ENCODE data around the gene CAPRIN1. TPM values are rescaled to one million over a fixed set of nuclear protein-coding genes. Genes with fewer than 3 reads are reported as not detected.

CAPRIN1 gene, protein sequence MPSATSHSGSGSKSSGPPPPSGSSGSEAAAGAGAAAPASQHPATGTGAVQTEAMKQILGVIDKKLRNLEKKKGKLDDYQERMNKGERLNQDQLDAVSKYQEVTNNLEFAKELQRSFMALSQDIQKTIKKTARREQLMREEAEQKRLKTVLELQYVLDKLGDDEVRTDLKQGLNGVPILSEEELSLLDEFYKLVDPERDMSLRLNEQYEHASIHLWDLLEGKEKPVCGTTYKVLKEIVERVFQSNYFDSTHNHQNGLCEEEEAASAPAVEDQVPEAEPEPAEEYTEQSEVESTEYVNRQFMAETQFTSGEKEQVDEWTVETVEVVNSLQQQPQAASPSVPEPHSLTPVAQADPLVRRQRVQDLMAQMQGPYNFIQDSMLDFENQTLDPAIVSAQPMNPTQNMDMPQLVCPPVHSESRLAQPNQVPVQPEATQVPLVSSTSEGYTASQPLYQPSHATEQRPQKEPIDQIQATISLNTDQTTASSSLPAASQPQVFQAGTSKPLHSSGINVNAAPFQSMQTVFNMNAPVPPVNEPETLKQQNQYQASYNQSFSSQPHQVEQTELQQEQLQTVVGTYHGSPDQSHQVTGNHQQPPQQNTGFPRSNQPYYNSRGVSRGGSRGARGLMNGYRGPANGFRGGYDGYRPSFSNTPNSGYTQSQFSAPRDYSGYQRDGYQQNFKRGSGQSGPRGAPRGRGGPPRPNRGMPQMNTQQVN
- 191 and 213 TPM in 2 replicates for total RNA-seq

DNA sequence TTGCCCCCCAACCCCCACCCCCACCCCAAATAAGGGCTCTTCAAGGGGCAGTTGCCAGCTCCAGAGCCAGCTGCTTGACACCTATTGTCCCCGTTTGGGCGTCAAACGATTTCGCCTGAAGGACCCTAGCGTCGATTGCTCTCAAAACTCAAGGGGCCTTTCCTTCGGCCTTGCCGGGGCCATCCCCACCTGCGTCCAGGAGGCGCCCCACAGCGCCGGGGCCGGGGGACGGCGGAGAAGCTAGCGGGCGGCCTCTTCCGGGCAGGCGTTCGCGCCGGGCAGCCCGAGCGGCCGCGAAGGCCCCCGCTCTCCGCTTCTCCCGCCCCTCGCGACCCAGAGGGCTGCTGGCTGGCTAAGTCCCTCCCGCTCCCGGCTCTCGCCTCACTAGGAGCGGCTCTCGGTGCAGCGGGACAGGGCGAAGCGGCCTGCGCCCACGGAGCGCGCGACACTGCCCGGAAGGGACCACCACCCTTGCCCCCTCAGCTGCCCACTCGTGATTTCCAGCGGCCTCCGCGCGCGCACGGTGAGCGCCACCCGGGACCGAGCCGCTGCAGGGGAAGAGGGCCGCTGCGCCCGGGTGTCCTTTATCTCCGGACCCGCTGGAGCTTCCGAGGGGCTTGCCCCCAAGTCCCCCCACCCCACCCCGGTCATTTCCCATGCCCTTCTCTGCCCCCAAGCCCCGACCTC, at the start of gene CAPRIN1:
Gene CAPRIN1 (plus strand): TSS at position 383 of the 687 bp plus-strand sequence. CDS start 690 bp downstream, outside the sequence.
- no peaks in the 10 kb centered on the region for H3K27me3 ChIP-seq (ENCODE audit: control insufficient read depth, insufficient read depth, low read length)
- peak within 1 kb of the TSS; percentile 87 for H3K4me3 ChIP-seq (ENCODE audit: low read depth, low read length)
- H3K36me3 ChIP-seq (ENCODE audit: control insufficient read depth, insufficient read depth, low read length): no peaks in the 10 kb centered on the region
- TF ChIP-seq, protein P1, sequence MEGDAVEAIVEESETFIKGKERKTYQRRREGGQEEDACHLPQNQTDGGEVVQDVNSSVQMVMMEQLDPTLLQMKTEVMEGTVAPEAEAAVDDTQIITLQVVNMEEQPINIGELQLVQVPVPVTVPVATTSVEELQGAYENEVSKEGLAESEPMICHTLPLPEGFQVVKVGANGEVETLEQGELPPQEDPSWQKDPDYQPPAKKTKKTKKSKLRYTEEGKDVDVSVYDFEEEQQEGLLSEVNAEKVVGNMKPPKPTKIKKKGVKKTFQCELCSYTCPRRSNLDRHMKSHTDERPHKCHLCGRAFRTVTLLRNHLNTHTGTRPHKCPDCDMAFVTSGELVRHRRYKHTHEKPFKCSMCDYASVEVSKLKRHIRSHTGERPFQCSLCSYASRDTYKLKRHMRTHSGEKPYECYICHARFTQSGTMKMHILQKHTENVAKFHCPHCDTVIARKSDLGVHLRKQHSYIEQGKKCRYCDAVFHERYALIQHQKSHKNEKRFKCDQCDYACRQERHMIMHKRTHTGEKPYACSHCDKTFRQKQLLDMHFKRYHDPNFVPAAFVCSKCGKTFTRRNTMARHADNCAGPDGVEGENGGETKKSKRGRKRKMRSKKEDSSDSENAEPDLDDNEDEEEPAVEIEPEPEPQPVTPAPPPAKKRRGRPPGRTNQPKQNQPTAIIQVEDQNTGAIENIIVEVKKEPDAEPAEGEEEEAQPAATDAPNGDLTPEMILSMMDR (IDR thresholded peaks at IDR 0.05; ENCODE audit: insufficient read depth, low read length, poor library complexity, severe bottlenecking): no peak
- peak; percentile 61 for DNase-seq (ENCODE audit: low read depth)

DNA sequence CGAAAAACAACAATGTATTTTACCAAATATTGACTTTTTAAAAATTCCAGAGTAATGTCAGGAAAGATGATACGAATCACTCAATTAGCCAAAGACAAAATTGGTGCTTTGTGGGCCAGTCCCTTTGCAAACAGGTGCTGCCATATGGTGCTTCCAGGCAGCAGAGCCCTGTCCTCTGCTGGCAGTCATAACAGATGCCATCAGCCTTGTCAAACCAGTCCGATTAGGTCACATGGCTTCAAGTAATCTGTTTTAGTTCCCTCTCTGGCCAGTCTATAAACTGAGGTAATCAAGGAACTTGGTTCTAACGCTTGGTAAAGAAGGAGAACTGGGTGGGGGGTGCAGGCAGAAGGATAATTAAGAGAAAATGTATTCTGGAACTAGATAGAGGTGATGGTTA, 49.1 kb upstream of the CAPRIN1 start:
- TF ChIP-seq, protein P1 (IDR thresholded peaks at IDR 0.05; ENCODE audit: insufficient read depth, low read length, poor library complexity, severe bottlenecking): no peak
- Histone ChIP-seq H3K27me3 (ENCODE audit: control insufficient read depth, insufficient read depth, low read length) (no peaks in the 10 kb centered on the region), H3K4me3 (ENCODE audit: low read depth, low read length) (no peak overlapping the region), H3K36me3 (ENCODE audit: control insufficient read depth, insufficient read depth, low read length) (no peaks in the 10 kb centered on the region)
- DNase-seq (ENCODE audit: low read depth): no peak

GRCh38 chr11:34004236-34004635, 47.3 kb upstream of the CAPRIN1 start:
- DNase-seq (ENCODE audit: low read depth): no peak
- TF ChIP-seq, protein P1 (IDR thresholded peaks at IDR 0.05; ENCODE audit: insufficient read depth, low read length, poor library complexity, severe bottlenecking): no peak
- Histone ChIP-seq H3K4me3 (ENCODE audit: low read depth, low read length) (no peak overlapping the region), H3K36me3 (ENCODE audit: control insufficient read depth, insufficient read depth, low read length) (no peaks in the 10 kb centered on the region), H3K27me3 (ENCODE audit: control insufficient read depth, insufficient read depth, low read length) (no peaks in the 10 kb centered on the region)

DNA sequence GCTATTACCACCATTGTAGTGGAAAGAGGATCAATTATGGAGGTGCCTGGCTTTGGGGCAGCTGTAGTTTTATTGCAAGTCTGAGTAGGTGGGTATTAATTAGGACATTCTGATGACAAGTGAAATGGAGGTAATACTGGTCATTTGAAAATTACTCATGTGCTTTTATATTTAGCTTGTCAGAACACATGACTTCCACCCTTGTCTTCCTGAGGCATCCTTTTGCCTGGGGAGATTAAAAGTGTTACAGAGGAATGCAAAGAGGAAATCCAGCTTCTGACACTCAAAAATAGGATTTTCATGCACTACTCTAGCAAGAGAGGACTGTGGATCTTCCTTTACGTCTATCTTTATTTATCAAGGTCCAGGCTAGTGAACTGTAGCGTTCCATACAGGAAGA, 44.7 kb upstream of the CAPRIN1 start:
- H3K36me3 ChIP-seq (ENCODE audit: control insufficient read depth, insufficient read depth, low read length): no peaks in the 10 kb centered on the region
- no peak for DNase-seq (ENCODE audit: low read depth)
- H3K4me3 ChIP-seq (ENCODE audit: low read depth, low read length): no peak overlapping the region
- H3K27me3 ChIP-seq (ENCODE audit: control insufficient read depth, insufficient read depth, low read length): no peaks in the 10 kb centered on the region
- TF ChIP-seq, protein P1 (IDR thresholded peaks at IDR 0.05; ENCODE audit: insufficient read depth, low read length, poor library complexity, severe bottlenecking): no peak

GRCh38 chr11:34012734-34013133, 38.8 kb upstream of the CAPRIN1 start:
- H3K36me3 ChIP-seq (ENCODE audit: control insufficient read depth, insufficient read depth, low read length): no peaks in the 10 kb centered on the region

More at GRCh38 chr11:34012734-34013133, 38.8 kb upstream of the CAPRIN1 start:
- TF ChIP-seq, protein P1 (IDR thresholded peaks at IDR 0.05; ENCODE audit: insufficient read depth, low read length, poor library complexity, severe bottlenecking): no peak
- no peak for DNase-seq (ENCODE audit: low read depth)
- H3K4me3 ChIP-seq (ENCODE audit: low read depth, low read length): no peak overlapping the region
- no peaks in the 10 kb centered on the region for H3K27me3 ChIP-seq (ENCODE audit: control insufficient read depth, insufficient read depth, low read length)

Measured in kidney epithelial cell (primary cell).